SK-N-SH (cell line): ENCODE measurements around the gene CYREN. TPM values are rescaled to one million over a fixed set of nuclear protein-coding genes. Genes with fewer than 3 reads are reported as not detected.

Experiments used
- CTCF ChIA-PET: fragments of 300-600, 350-600 bp; formaldehyde crosslinking; extraction: SDS; loops from one replicate; lab custom pipeline; 2021; lab: Yijun Ruan, JAX
- POLR2A ChIA-PET: fragments of 350-600 bp; sonication (Branson Sonifier 250); formaldehyde crosslinking; extraction: SDS; loops from one replicate; lab custom pipeline; 2020; ENCODE audit warnings: antibody characterized with exemption, inconsistent platforms; lab: Yijun Ruan, JAX
- DNase-seq: peaks from one replicate; pipeline ENCODE4 v3.0.0; 2012
- H2AFZ ChIP-seq: fragments of 200-600 bp; sonication (generic); 2 replicates; pipeline ENCODE4 v1.8.1; 2016; ENCODE audit warnings: antibody characterized with exemption, mild to moderate bottlenecking, low read depth
- H3F3A ChIP-seq: fragments of 200-600 bp; sonication (generic); replicated peaks from 2 replicates; pipeline ENCODE3; 2016; ENCODE audit warnings: antibody characterized with exemption, mild to moderate bottlenecking; ENCODE audit not compliant: insufficient read depth
- H3K27ac ChIP-seq, 2 experiments: fragments of 200-500 bp in 1 of 2; fragments of 200-600 bp in 1 of 2; sonication (Bioruptor generic) in 1 of 2; sonication (generic), shearing (Covaris generic) in 1 of 2; 2 replicates each; pipeline versions ENCODE4 v1.5.1 to v1.6.1; 2014 to 2016; ENCODE audit warnings: low read depth in 2 of 2, inconsistent platforms in 1 of 2, low read length in 1 of 2, mild to moderate bottlenecking in 1 of 2, mixed read lengths in 1 of 2
- H3K27me3 ChIP-seq: fragments of 200-600 bp; sonication (generic), shearing (Covaris generic); 2 replicates; pipeline ENCODE4 v1.6.1; 2016; ENCODE audit warnings: mixed run types; ENCODE audit not compliant: insufficient read depth
- H3K36me3 ChIP-seq, 2 experiments: fragments of 200-500 bp in 1 of 2; fragments of 200-600 bp in 1 of 2; sonication (Bioruptor generic) in 1 of 2; sonication (generic) in 1 of 2; replicated peaks in 1 of 2; 2 replicates each; pipeline versions ENCODE3 to v1.5.1; 2014 to 2016; ENCODE audit warnings: low read length in 1 of 2, mild to moderate bottlenecking in 1 of 2; ENCODE audit not compliant: insufficient read depth in 2 of 2, control insufficient read depth in 1 of 2
- H3K4me1 ChIP-seq, 2 experiments: fragments of 200-500 bp in 1 of 2; fragments of 200-600 bp in 1 of 2; sonication (Bioruptor generic) in 1 of 2; sonication (generic), shearing (Covaris generic) in 1 of 2; 2 replicates each; pipeline versions ENCODE4 v1.5.1 to v1.6.1; 2014 to 2016; ENCODE audit warnings: low read depth in 1 of 2, low read length in 1 of 2, mixed run types in 1 of 2; ENCODE audit not compliant: insufficient read depth in 2 of 2, control insufficient read depth in 1 of 2
- H3K4me2 ChIP-seq: fragments of 200-600 bp; sonication (generic), shearing (Covaris generic); 2 replicates; pipeline ENCODE4 v1.6.1; 2017; ENCODE audit warnings: mixed run types
- H3K4me3 ChIP-seq, 2 experiments: fragments of 200-500 bp in 1 of 2; fragments of 200-600 bp in 1 of 2; sonication (Bioruptor generic) in 1 of 2; sonication (generic), shearing (Covaris generic) in 1 of 2; 2 replicates each; pipeline versions ENCODE4 v1.5.1 to v1.8.1; 2014 to 2016; ENCODE audit warnings: low read depth in 2 of 2, inconsistent platforms in 1 of 2, low read length in 1 of 2, mild to moderate bottlenecking in 1 of 2, mixed read lengths in 1 of 2, moderate library complexity in 1 of 2
- H3K79me2 ChIP-seq: fragments of 200-600 bp; sonication (generic); 2 replicates; pipeline ENCODE4 v1.8.1; 2017; ENCODE audit warnings: mild to moderate bottlenecking; ENCODE audit not compliant: insufficient read depth
- H3K9ac ChIP-seq: fragments of 200-600 bp; sonication (generic); 2 replicates; pipeline ENCODE4 v1.6.1; 2017; ENCODE audit warnings: mixed run types
- H3K9me2 ChIP-seq: fragments of 200-600 bp; sonication (generic); 2 replicates; pipeline ENCODE4 v1.6.1; 2017; ENCODE audit warnings: mixed run types
- H3K9me3 ChIP-seq: fragments of 200-600 bp; sonication (generic); 2 replicates; pipeline ENCODE4 v1.6.1; 2017; ENCODE audit warnings: mixed run types, mild to moderate bottlenecking, moderate library complexity
- H4K20me1 ChIP-seq: fragments of 200-600 bp; sonication (generic); 2 replicates; pipeline ENCODE4 v1.6.1; 2017; ENCODE audit warnings: mild to moderate bottlenecking, mixed run types; ENCODE audit not compliant: insufficient read depth
- CTCF ChIP-seq: fragments of 200-600 bp; sonication (generic); IDR thresholded peaks from 2 replicates; pipeline ENCODE4 v1.6.1; 2017; ENCODE audit warnings: antibody characterized with exemption, mild to moderate bottlenecking, moderate library complexity
- ELF1 ChIP-seq: IDR thresholded peaks from 2 replicates; pipeline ENCODE4 v1.4.0; 2012
- FOSL2 ChIP-seq: IDR thresholded peaks from 2 replicates; pipeline ENCODE4 v1.4.0; 2012; ENCODE audit warnings: low read depth, mild to moderate bottlenecking, moderate library complexity, borderline replicate concordance
- FOXJ3 ChIP-seq: sonication (generic); formaldehyde crosslinking; IDR thresholded peaks from 2 replicates; pipeline ENCODE4 v1.5.1; 2020; ENCODE audit warnings: mild to moderate bottlenecking, missing genetic modification reagents
- GABPA ChIP-seq: IDR thresholded peaks from 2 replicates; pipeline ENCODE4 v1.4.0; 2012; ENCODE audit warnings: low read depth, mild to moderate bottlenecking
- GATA2 ChIP-seq: sonication (generic); formaldehyde crosslinking; IDR thresholded peaks from 2 replicates; pipeline ENCODE4 v1.5.0; 2020; ENCODE audit warnings: mild to moderate bottlenecking, missing genetic modification reagents
- IRF3 ChIP-seq: fragments of 150-350 bp; IDR thresholded peaks from 2 replicates; pipeline ENCODE4 v1.6.1; 2016; ENCODE audit warnings: mild to moderate bottlenecking, low read depth, low read length
- MXI1 ChIP-seq: IDR thresholded peaks from 2 replicates; pipeline ENCODE4 v1.6.1; 2012; ENCODE audit warnings: mild to moderate bottlenecking, low read depth, low read length, improper control_type of control experiment
- RAD21 ChIP-seq: IDR thresholded peaks from 2 replicates; pipeline ENCODE4 v1.6.1; 2012; ENCODE audit warnings: mild to moderate bottlenecking, low read length
- RXRA ChIP-seq: IDR thresholded peaks from 2 replicates; pipeline ENCODE4 v1.4.0; 2012; ENCODE audit warnings: low read depth, mild to moderate bottlenecking, borderline replicate concordance
- TCF12 ChIP-seq: IDR thresholded peaks from 2 replicates; pipeline ENCODE4 v1.4.0; 2012
- ZBTB33 ChIP-seq: IDR thresholded peaks from 2 replicates; pipeline ENCODE4 v1.4.0; 2012; ENCODE audit warnings: low read depth, borderline replicate concordance
- WGBS: methylation state at CpG from one replicate; pipeline ENCODE4 v1.1.6; 2017; ENCODE audit warnings: low lambda C conversion rate; 5-methylcytosine and 5-hydroxymethylcytosine counted together
- polyA plus RNA-seq, 3 experiments: library from polyadenylated mRNA; depleted of rRNA; stranded (reverse); fragments of >200 nt; gene quantifications; 2 replicates each; pipeline ENCODE4 v1.2.3, GENCODE V29; 2012

Gene CYREN
- polyA plus RNA-seq, 1 of the 3 experiments (the other 2 are of a cell fraction) = 53.4 TPM

GRCh38 chr7:135213831-135214230 is 43.3 kb upstream of the CYREN start:
- Histone ChIP-seq H3K4me1 (peaks cover 0 to 6% of the 10 kb centered on the region in 2 experiments; a peak in 2 of 4 replicates), H3K9me2 (no peaks in the 10 kb centered on the region), H3K27me3 (0 out of 2 replicates have a peak, but pooled peaks cover 10% of the 10 kb centered on the region), H4K20me1 (no peaks in the 10 kb centered on the region), H3K4me2 (no peak overlapping the region), H3K4me3 (no peak overlapping the region), H3K79me2 (no peaks in the 10 kb centered on the region), H3K9me3 (no peaks in the 10 kb centered on the region), H3K36me3 (no peaks in the 10 kb centered on the region), H3F3A (peaks cover 5% of the 10 kb centered on the region), H3K27ac (no peak overlapping the region), H2AFZ (no peak overlapping the region), H3K9ac (no peak overlapping the region)
- POLR2A ChIA-PET = interaction anchor here (0.7 kb wide), 1 partner anchor 22 kb away, joined by 3 read pairs; no protein-coding TSS in a partner anchor
- 74% methylated on average over 2 of the region's 2 CpGs for WGBS
- no peak for DNase-seq
- no peak for TF ChIP-seq IRF3
- no peak for TF ChIP-seq GATA2 (CRISPR knock-in tag)
- no peak for TF ChIP-seq RXRA
- no peak for TF ChIP-seq TCF12
- no peak for TF ChIP-seq GABPA
- TF ChIP-seq ELF1 = no peak
- no peak for TF ChIP-seq RAD21
- no peak for TF ChIP-seq FOSL2
- TF ChIP-seq CTCF = no peak
- TF ChIP-seq MXI1 = no peak
- TF ChIP-seq ZBTB33 = no peak
- no peak for TF ChIP-seq FOXJ3 (CRISPR knock-in tag)
- CTCF ChIA-PET = interaction anchor here (0.8 to 1.1 kb wide), 3 partner anchors 42 to 65 kb away, joined by 3 read pairs; no protein-coding TSS in a partner anchor
